HAP-1 (cell line): ENCODE results near the gene ENDOD1.

Source experiments
- DNase-seq, 2 experiments: peaks; one replicate each; pipeline ENCODE4 v3.0.0-alpha.2; 2016 to 2020; ENCODE audit warnings: low spot score in 2 of 2
- H3K27me3 ChIP-seq: fragments of 250-450 bp; sonication (Bioruptor Pico); 2 replicates; pipeline ENCODE4 v1.5.1; 2020; ENCODE audit warnings: low read depth, mild to moderate bottlenecking, moderate library complexity
- H3K36me3 ChIP-seq: fragments of 250-450 bp; sonication (Bioruptor Pico); replicated peaks from 2 replicates; pipeline ENCODE4 v1.5.1; 2020; ENCODE audit warnings: mild to moderate bottlenecking
- H3K4me1 ChIP-seq: fragments of 250-450 bp; sonication (Bioruptor Pico); 2 replicates; pipeline ENCODE4 v1.5.1; 2020; ENCODE audit warnings: mild to moderate bottlenecking
- H3K4me3 ChIP-seq: fragments of 250-450 bp; sonication (Bioruptor Pico); 2 replicates; pipeline ENCODE4 v1.5.1; 2020; ENCODE audit warnings: mild to moderate bottlenecking, moderate library complexity
- H3K9me3 ChIP-seq: fragments of 250-450 bp; sonication (Bioruptor Pico); 2 replicates; pipeline ENCODE4 v1.5.1; 2020; ENCODE audit warnings: mild to moderate bottlenecking, moderate library complexity
- in situ Hi-C: fragments of 300-500 bp; cut with MboI; formaldehyde crosslinking; loops from 3 replicates; pipeline ENCODE4 v1.14.3; 2020; ENCODE audit warnings: low sequenced_read_pairs, inconsistent platforms, mixed read lengths

The ENDOD1 gene

GRCh38 chr11:95161248-95161647, 71.6 kb downstream of the ENDOD1 start:
- Histone ChIP-seq H3K36me3 (no peaks in the 10 kb centered on the region), H3K27me3 (no peaks in the 10 kb centered on the region), H3K9me3 (no peaks in the 10 kb centered on the region), H3K4me3 (no peak overlapping the region), H3K4me1 (no peaks in the 10 kb centered on the region)
- in situ Hi-C loops, result no loop called here
- no peak for DNase-seq

GRCh38 chr11:95163106-95163505, 73.5 kb downstream of the ENDOD1 start:
- Histone ChIP-seq H3K36me3 (0 out of 2 replicates have a peak, but pooled peaks cover 4% of the 10 kb centered on the region), H3K27me3 (no peaks in the 10 kb centered on the region), H3K4me1 (peaks cover 5% of the 10 kb centered on the region; the same call in 1 of the 2 replicates), H3K9me3 (no peaks in the 10 kb centered on the region), H3K4me3 (no peak overlapping the region)
- in situ Hi-C loops, result no loop called here
- DNase-seq, result no peak

- Histone ChIP-seq H3K36me3 (peaks cover 4% of the 10 kb centered on the region; the same call in 1 of the 2 replicates), H3K4me3 (no peak overlapping the region), H3K9me3 (no peaks in the 10 kb centered on the region), H3K4me1 (peaks cover 19% of the 10 kb centered on the region), H3K27me3 (no peaks in the 10 kb centered on the region)
- no peak for DNase-seq
- in situ Hi-C loops, result no loop called here
Measured at GRCh38 chr11:95165638-95166037, 76.0 kb downstream of the ENDOD1 start.

DNA sequence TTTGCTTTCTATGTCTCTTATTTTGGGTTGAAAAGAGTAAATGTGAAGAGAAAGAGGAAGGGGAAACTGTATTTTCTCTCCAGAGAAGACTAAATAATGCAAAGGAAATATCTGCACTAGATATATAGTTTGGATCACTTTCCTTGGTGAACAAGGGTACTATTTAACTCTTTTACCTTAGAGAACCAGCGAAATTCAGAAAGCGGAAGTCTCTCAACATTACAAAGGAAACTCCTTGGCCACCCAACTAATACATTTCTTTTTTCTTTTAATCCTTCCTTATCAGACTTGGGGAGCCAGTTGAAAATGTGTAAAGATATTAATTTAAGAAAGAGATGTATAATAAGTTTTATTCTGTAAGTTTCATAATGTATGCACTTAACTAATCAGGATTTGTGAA, 77.1 kb downstream of the ENDOD1 start:
- DNase-seq, result no peak
- H3K36me3 ChIP-seq, result peaks cover 4% of the 10 kb centered on the region; the same call in 1 of the 2 replicates
- H3K9me3 ChIP-seq, result no peaks in the 10 kb centered on the region
- H3K4me1 ChIP-seq, result peaks cover 19% of the 10 kb centered on the region
- in situ Hi-C loops, result no loop called here
- H3K27me3 ChIP-seq, result no peaks in the 10 kb centered on the region
- H3K4me3 ChIP-seq, result no peak overlapping the region

- peaks cover 19% of the 10 kb centered on the region for H3K4me1 ChIP-seq
- DNase-seq, result no peak
- H3K27me3 ChIP-seq, result no peaks in the 10 kb centered on the region
- H3K36me3 ChIP-seq, result peaks cover 8% of the 10 kb centered on the region
- no peaks in the 10 kb centered on the region for H3K9me3 ChIP-seq
- in situ Hi-C loops, result no loop called here
- H3K4me3 ChIP-seq, result no peak overlapping the region
Measured at GRCh38 chr11:95170294-95170693, 80.6 kb downstream of the ENDOD1 start.

DNA sequence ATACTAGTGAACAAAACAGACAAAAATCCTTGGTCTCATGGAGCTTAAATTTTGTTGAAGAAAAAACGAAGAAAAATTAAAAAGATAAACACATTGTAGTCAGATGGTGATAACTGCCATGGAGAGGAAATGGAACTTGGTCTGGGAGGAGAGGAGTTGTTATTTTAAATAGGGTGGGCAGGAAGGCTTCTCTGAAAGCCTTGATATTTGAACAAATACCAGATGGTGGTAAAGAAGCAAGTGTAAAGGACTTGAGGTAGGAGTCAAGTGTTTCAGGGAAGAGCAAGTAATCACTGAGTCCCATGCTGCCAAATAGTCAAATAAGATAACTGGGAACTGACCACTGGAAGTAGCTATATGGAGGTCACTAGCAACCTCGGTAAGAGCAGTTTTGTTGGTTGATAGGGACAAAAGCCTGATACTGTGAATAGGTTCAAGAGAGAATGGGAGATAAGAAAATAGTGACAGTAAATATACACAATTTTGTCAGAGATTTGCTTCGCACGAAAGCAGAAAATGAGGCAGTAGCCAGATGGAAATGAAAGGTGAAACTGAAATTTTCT, 86.3 kb downstream of the ENDOD1 start:
- DNase-seq, result no peak
- Histone ChIP-seq H3K4me3 (no peak overlapping the region), H3K9me3 (no peaks in the 10 kb centered on the region), H3K4me1 (no peaks in the 10 kb centered on the region), H3K36me3 (peaks cover 5% of the 10 kb centered on the region; the same call in 1 of the 2 replicates), H3K27me3 (no peaks in the 10 kb centered on the region)
- in situ Hi-C loops, result no loop called here
